GM12891 (cell line): ENCODE measurements around the gene AP2A2.

Experiments used
- POLR2A ChIP-seq: IDR thresholded peaks from 2 replicates; pipeline ENCODE4 v1.6.1; 2011; ENCODE audit warnings: low read depth, low read length, control low read depth
- POLR2AphosphoS5 ChIP-seq: IDR thresholded peaks from 2 replicates; pipeline ENCODE4 v1.6.1; 2011; ENCODE audit warnings: low read depth, low read length, control low read depth
- TAF1 ChIP-seq: IDR thresholded peaks from 2 replicates; pipeline ENCODE4 v1.6.1; 2011; ENCODE audit warnings: low read depth, low read length, control low read depth

- no peak for TF ChIP-seq POLR2A
- no peak for TF ChIP-seq TAF1
- no peak for TF ChIP-seq POLR2AphosphoS5
Measured at GRCh38 chr11:1024597-1025409, 99.1 kb downstream of the AP2A2 start.
